GM11168 (cell line): ENCODE measurements around the gene KTI12.

Source experiments
- in situ Hi-C: fragments of 300-500 bp; cut with MboI; formaldehyde crosslinking; loops from one replicate; pipeline ENCODE4 v1.12.0; 2022; ENCODE audit warnings: low sequenced_read_pairs; ENCODE audit not compliant: unreplicated experiment

Gene KTI12

DNA sequence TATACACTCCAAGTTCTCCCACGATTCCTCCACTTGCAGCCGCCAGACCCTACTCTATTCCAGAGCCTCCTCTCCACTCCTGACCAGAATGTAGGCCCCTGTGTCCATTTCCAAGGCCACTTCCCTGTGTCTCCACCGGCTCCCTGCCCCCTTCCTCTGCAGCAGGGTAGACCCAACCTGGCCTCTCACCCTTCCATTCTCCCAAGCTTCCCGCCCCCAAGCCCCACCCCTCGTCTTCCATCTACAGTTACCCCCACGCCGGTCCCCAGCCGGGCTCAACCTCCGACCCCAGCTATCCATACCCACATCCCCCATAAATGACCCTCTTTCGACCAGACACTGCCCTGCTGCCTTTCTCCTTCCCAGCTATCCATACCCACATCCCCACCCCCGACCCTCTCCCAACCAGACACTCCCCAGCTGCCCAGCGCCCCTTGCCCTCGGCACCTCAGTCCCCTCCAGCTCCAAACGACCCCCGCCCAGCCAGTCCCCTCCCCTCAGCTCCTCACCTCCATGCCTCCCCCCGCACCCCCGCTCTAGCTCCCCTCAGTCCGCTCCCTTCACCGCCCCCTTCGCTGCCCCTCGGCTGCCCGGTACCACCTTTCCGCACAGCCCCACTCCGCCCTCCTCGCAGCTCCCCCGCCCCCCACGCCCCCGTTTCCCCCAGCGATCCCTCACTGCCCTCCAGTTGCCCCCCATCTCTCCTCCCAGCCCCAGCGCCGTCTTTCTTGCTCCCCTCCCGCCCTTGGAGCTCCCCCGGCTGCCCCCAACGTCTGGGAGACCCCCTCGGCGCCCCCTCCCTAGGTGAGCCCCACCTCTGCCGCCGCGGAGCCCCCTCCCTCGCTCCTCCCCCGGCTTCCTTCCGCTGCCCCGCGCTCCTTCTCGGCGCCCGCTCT, 43.8 kb downstream of the KTI12 start:
- in situ Hi-C loops = loop anchor here (5.0 kb wide), 1 partner anchor 33 kb away; no protein-coding TSS in a partner anchor

DNA sequence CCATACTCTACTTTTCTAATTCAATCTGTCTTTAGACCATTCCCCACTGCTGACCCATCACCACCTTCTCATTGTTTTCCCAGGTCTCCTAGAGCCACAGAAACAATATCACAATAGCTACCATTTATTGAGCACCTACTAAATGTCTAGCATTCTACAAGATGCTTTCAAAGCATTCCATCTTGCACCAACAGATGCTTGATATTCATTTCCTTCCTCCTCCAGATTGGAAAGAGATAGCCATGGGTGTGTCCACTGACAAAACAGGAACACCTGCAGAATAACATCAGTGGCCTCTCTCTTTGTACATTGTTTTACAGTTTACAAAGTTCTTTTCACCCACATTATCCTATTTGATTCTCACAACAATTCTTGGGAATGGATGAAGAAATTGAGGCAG, 45.4 kb downstream of the KTI12 start:
- in situ Hi-C loops = no loop called here

DNA sequence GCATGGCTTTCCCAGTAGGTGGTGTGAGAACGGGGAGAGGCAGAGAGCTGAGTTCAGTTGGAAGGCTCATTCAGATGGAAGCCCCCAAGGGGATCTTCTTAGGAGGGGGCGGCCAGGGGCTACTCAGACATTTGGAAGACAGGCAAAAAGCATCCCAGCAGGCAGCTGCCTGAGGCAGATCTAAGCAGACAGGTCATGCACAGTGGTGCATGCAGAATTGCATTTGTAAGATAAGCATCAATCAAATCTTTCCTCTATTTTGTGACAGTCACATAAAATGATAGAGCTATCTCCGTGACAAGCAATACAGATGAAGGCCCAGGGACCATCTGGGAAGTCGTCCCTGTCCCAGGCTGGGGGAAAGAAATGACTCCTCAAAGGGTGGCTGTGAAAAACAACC, 46.9 kb downstream of the KTI12 start:
- in situ Hi-C loops = no loop called here

DNA sequence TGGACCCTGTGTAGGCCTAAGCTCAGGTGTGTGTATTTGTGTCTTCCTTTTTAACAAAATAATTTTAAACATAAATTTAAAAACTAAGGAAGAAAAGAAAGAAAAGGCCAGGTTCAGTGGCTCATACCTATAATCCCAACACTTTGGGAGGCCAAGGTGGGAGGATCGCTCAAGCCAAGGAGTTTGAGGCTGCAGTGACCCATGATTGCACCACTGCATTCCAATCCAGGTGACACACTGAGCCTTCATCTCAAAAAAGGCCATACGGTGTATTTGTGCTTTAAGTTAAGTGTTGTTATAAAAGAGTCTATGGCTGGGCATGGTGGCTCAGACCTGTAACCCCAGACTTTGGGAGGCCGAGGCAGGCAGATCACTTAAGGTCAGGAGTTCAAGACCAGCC, 51.4 kb downstream of the KTI12 start:
- in situ Hi-C loops = no loop called here
